ENCODE measurements around the gene METTL24.

Gene METTL24, protein sequence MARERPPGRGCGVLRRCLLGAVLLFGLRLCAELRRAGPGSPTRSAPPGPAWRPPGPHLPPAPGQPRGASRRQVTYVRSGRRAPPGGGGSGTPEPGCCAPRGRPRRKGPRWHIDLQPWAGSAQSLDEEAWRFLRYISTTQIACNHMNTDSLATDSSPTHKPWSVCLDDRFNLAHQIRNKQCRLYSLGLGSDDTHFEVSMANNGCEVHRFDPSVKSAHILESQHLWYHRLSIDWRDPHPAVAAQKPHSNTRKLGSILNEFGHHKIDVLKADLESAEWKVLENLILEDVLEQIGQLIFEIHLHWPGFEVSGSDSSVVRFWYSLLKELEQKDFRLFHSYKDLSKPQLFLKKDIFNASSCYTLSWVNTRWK

DNA sequence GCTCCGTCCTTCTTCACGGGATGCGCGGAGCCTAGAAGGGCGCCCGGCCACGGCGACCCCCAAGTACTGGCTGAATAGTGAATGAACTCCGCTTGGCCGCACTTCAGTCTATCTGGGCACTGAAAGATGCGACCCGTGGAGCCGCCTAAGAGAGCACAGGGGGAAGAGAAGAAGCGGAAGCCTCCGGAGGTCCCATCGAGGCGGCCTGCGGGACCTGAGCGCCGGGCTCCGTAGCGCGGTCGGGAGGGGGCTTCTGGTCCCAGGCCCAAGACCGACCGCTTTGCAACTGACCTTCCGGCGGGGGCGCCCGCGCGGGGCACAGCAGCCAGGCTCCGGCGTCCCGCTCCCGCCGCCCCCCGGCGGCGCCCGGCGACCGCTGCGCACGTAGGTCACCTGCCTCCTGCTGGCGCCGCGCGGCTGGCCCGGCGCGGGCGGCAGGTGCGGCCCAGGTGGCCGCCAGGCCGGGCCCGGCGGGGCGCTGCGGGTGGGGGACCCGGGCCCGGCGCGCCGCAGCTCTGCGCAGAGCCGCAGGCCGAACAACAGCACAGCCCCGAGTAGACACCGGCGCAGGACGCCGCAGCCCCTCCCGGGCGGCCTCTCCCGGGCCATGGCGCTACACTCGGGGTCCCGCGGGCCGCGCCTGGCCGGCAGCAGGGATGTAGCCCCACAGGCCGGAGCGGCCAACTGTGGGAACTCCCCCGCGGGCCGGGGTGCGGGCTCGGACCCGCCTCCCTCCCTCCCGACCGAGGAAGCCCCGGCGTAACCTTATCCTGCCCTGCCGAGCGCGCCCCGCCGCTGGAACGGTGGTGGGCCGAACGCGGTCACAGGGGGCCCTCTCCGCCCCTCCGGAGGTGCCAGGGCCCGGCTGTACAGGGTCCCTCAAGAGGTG lies at the start of gene METTL24:
TSS of gene METTL24 (minus strand) at position 686 of the 889 bp plus-strand sequence. CDS start at position 609, 77 bp downstream.
- TF ChIP-seq, protein P1, sequence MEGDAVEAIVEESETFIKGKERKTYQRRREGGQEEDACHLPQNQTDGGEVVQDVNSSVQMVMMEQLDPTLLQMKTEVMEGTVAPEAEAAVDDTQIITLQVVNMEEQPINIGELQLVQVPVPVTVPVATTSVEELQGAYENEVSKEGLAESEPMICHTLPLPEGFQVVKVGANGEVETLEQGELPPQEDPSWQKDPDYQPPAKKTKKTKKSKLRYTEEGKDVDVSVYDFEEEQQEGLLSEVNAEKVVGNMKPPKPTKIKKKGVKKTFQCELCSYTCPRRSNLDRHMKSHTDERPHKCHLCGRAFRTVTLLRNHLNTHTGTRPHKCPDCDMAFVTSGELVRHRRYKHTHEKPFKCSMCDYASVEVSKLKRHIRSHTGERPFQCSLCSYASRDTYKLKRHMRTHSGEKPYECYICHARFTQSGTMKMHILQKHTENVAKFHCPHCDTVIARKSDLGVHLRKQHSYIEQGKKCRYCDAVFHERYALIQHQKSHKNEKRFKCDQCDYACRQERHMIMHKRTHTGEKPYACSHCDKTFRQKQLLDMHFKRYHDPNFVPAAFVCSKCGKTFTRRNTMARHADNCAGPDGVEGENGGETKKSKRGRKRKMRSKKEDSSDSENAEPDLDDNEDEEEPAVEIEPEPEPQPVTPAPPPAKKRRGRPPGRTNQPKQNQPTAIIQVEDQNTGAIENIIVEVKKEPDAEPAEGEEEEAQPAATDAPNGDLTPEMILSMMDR (IDR thresholded peaks at IDR 0.05): no peak

DNA sequence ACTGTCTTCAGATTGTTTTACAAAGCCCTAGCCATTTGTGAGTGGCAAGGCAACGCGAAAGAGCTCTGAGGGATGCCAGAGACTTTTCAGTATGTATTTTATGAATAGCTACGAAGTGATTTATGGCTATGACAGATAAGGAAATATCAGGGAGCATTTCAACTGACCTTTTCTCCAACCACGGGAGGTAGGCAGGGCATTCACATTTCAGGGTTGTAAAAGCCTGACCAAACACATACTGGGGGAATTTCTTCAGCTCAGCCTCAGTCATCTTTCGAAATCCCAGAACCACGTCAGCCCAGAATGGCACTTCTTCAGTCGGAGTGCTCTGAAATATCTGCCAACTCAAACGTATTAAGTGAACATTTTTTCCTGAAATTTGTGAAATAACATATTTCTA lies 46.5 kb upstream of the METTL24 start:
- TF ChIP-seq, protein P1 (IDR thresholded peaks at IDR 0.05): no peak

DNA sequence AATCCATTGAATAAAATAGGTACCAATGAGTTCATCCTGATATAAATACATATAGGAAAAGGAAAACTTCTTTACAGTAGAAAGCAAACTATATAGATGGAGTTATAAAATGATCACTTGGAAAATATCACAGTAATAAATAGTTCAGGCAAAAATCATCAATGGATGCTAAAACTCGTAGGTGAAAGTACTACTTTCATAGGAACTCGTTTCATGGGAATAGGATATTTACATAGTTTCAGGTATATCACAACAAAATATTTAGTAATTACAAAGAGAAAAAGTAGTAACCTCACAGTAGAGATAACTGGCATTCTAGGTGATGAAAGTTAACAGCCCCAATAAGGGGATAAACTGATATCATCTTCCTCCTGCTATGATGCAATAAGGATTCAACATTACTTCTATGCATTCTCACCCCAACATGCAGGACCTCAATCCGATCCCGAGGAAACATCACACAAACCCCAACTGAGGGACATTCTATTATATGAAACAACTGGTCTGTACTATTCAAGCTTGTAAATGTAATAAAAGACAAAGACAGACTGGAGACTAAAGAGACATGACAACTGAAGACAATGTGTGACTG lies 43.5 kb upstream of the METTL24 start:
- TF ChIP-seq, protein P1 (IDR thresholded peaks at IDR 0.05): no peak

DNA sequence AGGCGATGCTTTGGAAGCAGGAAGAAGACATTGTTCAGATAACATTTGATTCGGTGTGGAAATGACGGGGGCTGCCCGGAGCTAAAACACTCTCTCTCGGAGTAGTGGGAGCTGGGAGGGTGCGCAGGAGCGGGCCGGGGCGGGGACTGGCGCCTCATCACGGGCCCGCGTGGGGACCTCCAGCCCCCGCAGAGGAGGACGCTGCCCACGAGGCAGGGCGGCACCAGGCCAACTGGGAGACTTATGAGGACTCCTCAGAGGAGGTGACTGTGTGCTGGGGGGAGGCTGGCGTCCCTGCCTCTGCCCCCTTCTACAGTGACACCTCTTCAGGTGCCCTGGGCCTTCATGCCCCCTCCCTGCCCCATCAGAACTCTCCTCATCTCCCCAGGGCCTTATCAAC lies 42.1 kb upstream of the METTL24 start:
- TF ChIP-seq, protein P1 (IDR thresholded peaks at IDR 0.05): no peak

DNA sequence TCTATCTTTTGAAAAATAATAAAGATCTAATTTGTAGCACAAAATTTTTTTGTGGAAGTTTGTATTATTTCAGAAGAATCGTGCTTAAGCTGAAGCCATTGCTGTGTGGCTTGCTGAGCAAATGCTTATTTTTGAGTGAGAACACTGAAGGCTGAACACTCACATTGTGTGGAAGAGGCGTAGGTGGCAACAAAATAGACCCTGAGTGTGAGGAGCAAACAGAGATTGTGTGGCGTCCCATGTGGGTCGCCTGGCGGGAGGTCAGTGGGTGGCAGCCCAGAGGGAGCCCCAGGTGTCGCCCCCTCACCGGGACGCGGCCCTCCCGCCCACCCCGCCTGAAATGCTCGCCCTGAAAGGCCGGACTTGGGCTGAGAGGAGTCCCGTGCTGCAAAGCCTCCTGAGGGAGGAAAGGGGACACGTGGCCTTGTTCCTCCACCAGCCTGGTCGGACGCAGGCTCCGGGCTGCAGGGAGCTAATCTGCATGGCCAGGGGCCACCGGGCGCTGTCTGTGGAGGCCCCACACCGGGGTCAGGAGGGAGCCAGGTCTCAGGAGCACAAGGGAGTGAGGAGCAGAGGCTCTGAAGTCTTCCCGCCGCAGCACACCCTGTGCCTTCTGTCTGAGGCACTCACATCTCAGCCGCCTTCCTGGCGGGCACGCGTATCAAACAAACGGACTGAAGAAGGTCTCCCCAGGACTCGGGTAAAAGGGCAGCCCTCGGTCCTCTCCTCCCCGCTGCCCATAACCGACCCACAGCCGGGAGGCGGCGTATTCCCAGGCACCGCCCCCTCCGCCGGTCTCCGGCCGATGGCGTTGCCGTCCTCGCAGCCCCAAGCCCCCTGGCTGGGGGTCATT lies 41.3 kb upstream of the METTL24 start:
- TF ChIP-seq, protein P1 (IDR thresholded peaks at IDR 0.05): no peak

DNA sequence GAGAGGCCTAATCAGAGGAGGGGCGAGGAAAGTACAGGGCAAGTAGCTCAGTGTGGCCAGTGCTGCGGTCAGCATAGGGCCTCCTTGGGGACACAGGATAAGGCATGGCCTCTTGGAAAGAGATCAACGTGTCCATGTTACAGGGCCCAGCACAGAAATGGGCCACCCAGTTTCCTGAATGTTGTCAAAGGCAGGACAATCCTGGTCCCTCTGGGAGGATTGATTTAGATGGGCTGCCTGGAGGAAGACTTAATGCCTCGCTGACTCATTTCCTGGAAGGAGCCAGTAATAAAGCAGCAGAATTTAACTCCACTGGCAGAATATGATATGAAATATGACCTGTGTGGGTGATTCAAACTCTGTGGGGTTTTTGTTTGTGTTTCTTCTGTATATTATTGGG lies 40.6 kb upstream of the METTL24 start:
- TF ChIP-seq, protein P1 (IDR thresholded peaks at IDR 0.05): no peak

DNA sequence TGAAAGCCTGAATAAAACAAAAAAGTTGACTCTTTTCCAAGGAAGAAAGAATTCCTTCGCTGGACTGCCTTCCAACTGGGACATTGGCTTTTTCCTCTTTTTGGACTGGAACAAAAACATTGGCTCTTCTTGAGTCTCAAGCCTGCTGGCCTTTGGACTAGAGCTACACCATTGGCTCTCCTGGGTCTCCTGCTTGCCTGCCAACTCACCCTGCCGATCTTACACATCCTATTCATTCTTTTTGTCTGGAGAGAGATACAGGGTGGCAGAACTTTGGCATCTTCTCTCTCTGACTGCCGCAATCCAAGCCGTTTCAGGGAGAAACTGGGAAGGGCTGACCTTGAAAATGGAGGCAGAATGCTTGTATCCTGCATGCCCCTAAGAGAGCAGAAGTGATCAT lies 37.1 kb upstream of the METTL24 start:
- TF ChIP-seq, protein P1 (IDR thresholded peaks at IDR 0.05): no peak

All from LNCAP (cell line).